Effector CD4-positive, alpha-beta T cell (primary cell): ENCODE data around the gene ERBB4.
"Not testable (repeated sequence)": the region's sequence is repeated elsewhere in the genome, so short reads cannot be mapped to it uniquely, and the experiment has no call there.

Experiments used
- DNase-seq: peaks from one replicate; pipeline ENCODE4 v3.0.0-alpha.2; 2020

The ERBB4 gene

GRCh38 chr2:212288308-212288707 is 250.3 kb downstream of the ERBB4 start:
- no peak for DNase-seq

GRCh38 chr2:212284166-212284565 is 254.4 kb downstream of the ERBB4 start:
- no peak for DNase-seq

- DNase-seq = no peak
These were observed 255.8 kb downstream of the ERBB4 start for GRCh38 chr2:212282671-212283261.

DNA sequence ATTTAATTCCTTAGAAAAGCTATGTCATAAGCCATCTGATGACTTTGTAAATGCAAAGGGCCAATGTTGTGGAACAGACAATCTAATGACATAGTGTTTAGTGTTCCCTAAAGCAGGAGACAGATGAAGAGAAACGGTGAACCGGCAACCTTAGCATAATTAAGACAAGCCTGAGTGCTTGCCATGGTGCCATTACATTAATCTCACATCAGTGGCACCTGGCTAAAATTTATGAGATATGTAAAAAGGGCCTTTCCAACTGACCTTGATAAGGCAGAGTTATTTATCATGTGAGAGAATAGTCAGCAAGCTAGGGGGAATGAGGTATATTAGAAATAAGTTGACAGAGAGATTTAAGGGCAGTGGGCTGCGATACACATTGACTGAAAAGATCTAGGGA is 261.8 kb downstream of the ERBB4 start:
- DNase-seq = no peak

DNA sequence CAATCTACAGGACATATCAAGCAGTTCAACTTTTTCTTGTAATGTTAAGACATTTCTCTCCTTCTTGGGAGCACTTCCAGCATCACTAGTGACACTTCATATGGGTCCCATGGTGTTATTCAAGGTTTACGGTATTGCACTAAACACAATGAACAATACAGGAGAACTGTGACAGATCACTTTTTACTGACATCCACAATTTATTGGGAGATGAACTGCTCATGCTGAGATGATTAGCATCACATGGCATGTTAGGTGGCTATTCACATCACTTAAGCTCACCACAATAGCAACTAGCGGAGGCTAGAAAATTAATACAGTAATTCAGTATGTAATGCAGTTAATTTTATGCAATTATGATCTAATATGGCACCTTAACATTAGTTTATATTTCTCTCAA is 264.4 kb downstream of the ERBB4 start:
- no peak for DNase-seq

DNA sequence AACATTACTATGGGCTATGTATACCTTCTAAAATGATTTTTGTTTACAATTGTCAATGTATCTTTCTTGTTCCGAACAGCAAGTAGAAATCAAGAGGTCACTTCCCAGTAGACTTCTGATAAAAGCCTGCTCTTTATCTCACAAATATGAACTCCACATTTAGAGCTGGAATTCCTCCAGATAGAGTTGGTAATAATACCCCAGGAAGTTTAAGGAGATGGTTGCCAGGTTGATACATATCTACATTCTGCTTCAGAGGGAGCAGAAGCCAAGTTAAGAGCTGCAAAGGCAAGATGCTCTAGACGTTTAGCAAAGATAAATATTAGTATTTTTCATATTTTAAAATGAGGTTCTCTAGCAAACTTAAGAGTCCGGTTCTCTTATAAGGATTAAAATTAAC is 267.0 kb downstream of the ERBB4 start:
- no peak for DNase-seq

DNA sequence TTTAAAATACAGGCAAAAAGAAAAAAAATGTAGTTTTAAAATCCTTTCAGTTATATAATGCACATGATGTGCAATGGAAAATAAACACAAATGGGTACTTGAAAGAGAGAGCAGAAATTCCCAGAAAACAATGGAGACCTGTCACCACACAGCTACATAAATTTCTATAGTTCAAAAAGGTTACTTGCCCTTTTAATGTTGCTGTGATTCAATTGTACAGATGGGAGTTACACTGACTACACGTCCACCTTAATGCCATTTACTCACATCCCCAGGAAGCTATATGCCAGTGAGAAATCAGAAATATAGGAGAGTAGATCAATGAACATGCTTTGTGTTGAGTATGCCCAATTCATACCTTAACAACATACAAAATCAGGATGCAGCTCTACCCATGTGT is 269.6 kb downstream of the ERBB4 start:
- no peak for DNase-seq

- DNase-seq = no peak
These were observed 272.3 kb downstream of the ERBB4 start for GRCh38 chr2:212266297-212266696.

- no peak for DNase-seq
These were observed 272.8 kb downstream of the ERBB4 start for GRCh38 chr2:212265777-212266176.

GRCh38 chr2:212264187-212264586 is 274.4 kb downstream of the ERBB4 start:
- DNase-seq = no peak

- DNase-seq = no peak
These were observed 279.4 kb downstream of the ERBB4 start for GRCh38 chr2:212259226-212259625.

DNA sequence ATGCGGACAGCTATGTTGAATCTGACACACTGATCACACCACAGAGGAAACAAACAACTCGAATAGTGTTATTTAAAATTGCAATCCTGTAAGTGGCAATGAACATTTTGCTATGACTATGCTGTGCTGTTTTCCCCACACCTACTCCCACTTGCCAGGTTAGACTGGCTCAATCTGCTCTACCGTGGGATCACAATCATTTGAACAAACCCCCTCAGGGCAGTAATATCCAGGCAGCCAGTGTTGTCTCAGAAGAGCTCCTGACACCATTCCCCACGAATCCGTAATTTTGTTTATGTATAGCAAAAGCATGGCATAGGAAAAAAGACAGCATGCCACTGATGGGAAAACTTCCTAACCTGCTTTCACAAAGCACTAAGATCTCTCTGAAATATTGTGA is 284.3 kb downstream of the ERBB4 start:
- no peak for DNase-seq

GRCh38 chr2:212249451-212249850 is 289.2 kb downstream of the ERBB4 start:
- DNase-seq = no peak

- no peak for DNase-seq
These were observed 292.7 kb downstream of the ERBB4 start for GRCh38 chr2:212245880-212246279.

GRCh38 chr2:212242724-212243123 is 295.9 kb downstream of the ERBB4 start:
- DNase-seq = no peak

- DNase-seq = not testable (repeated sequence)
These were observed 300.4 kb downstream of the ERBB4 start for GRCh38 chr2:212238152-212238551.

GRCh38 chr2:212237350-212238095 is 301.1 kb downstream of the ERBB4 start:
- DNase-seq = no peak

- no peak for DNase-seq
These were observed 309.8 kb downstream of the ERBB4 start for GRCh38 chr2:212228743-212229171.

DNA sequence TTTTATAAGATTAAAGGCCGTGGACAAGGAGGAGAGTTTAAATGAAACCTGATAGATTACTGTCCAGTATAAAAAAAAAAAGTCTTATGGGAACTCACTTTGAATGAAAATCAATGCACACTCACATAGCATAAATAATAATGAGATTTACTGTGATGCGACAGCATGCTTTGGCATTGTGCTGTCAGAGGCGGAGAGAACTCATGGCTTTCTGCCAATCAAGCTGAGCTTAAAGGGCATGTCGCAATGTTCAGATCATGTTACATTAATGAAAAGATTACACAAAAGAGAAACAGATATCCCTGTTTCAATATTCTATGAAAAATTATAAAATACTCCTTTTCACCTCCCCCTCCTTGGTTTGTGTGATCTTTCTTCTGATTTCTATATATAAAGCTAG is 310.8 kb downstream of the ERBB4 start:
- DNase-seq = no peak

- no peak for DNase-seq
These were observed 312.5 kb downstream of the ERBB4 start for GRCh38 chr2:212226114-212226513.

- DNase-seq = no peak
These were observed 314.9 kb downstream of the ERBB4 start for GRCh38 chr2:212223696-212224095.

DNA sequence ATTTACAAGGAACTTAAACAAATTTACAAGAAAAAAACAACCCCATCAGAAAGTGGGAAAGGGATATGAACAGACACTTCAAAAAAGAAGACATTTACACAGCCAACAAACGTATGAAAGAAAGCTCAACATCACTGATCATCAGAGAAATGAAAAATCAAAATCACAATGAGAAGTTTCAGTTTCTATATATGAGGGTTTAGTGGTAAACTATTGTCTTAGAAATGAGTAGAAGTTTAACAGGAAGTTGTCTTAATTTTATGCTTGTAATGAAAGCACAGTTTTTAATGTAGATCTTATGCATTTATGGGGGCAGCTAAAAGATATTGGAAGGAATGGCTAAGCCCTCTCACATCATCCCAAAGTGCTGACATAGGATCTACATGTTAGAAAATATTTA is 325.4 kb downstream of the ERBB4 start:
- no peak for DNase-seq

GRCh38 chr2:212208467-212208866 is 330.1 kb downstream of the ERBB4 start:
- DNase-seq = no peak

GRCh38 chr2:212197776-212198175 is 340.8 kb downstream of the ERBB4 start:
- DNase-seq = no peak

GRCh38 chr2:212195626-212196025 is 343.0 kb downstream of the ERBB4 start:
- DNase-seq = no peak
